Activated T-helper 1 cell treated with anti-CD3 and anti-CD28 coated beads, Interleukin-12 subunit alpha, Interleukin-12 subunit beta, Interleukin-2, Interleukin-4 antibody, amounts not matched to agents 30 ng/mL and 10 ng/mL and 1 ng/mL, durations not matched to agents 14 hours and 24 hours and 36 hours (primary cell): ENCODE measurements around the gene CSDE1. TPM values are rescaled to one million over a fixed set of nuclear protein-coding genes. Genes with fewer than 3 reads are reported as not detected.

ENCODE experiments used
- DNase-seq: peaks from one replicate; pipeline ENCODE4 v3.0.0; 2021; ENCODE audit warnings: low spot score
- H3K27ac Mint-ChIP-seq: one replicate; pipeline ENCODE4 v1.8.0; 2021; ENCODE audit warnings: mild to moderate bottlenecking, mixed read lengths
- H3K27me3 Mint-ChIP-seq: one replicate; pipeline ENCODE4 v1.8.0; 2022; ENCODE audit warnings: mild to moderate bottlenecking, moderate library complexity, mixed read lengths; ENCODE audit not compliant: insufficient read depth
- H3K36me3 Mint-ChIP-seq: one replicate; pipeline ENCODE4 v1.8.0; 2021; ENCODE audit warnings: low read depth, mixed read lengths
- H3K4me1 Mint-ChIP-seq: one replicate; pipeline ENCODE4 v1.8.0; 2021; ENCODE audit warnings: low read depth, mixed read lengths
- H3K4me3 Mint-ChIP-seq: one replicate; pipeline ENCODE4 v1.8.0; 2021; ENCODE audit warnings: mild to moderate bottlenecking, moderate library complexity, mixed read lengths
- H3K9me3 Mint-ChIP-seq: one replicate; pipeline ENCODE4 v1.8.0; 2021; ENCODE audit warnings: mixed read lengths
- intact Hi-C: fragments of 100-400 bp; cut with micrococcal nuclease; formaldehyde crosslinking; loops from one replicate; pipeline ENCODE4 v1.15.1; 2024
- total RNA-seq: library from RNA; stranded (reverse); gene quantifications from 2 replicates; pipeline ENCODE4 v1.2.3, GENCODE V29; 2022

CSDE1 gene
- total RNA-seq, 1 donor from 2014 or later = 421 TPM

DNA sequence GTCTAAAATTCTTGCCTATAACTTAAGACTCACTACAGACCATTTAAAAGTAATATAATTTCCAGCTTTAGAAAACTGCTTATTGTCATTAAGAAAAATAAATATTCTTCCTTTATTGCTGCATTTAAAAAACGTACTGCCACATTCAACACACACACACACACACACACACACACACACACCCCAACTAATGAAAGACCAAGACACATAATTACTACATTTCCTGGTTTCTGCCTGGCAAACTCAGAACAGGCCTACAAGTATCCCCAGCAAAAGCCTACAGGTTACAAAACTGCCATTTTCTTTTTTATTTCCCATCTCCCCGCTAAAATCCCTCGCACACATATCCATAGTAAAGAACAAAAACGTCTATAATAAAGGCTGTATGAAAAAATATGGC lies 89.4 kb downstream of the CSDE1 start:
- H3K4me3 Mint-ChIP-seq = no peak overlapping the region
- no peak overlapping the region for H3K27ac Mint-ChIP-seq
- no peak for DNase-seq
- intact Hi-C loops = no loop called here
- H3K4me1 Mint-ChIP-seq = peaks cover 8% of the 10 kb centered on the region
- peaks cover 33% of the 10 kb centered on the region for H3K27me3 Mint-ChIP-seq
- H3K9me3 Mint-ChIP-seq = no peaks in the 10 kb centered on the region
- H3K36me3 Mint-ChIP-seq = no peaks in the 10 kb centered on the region

DNA sequence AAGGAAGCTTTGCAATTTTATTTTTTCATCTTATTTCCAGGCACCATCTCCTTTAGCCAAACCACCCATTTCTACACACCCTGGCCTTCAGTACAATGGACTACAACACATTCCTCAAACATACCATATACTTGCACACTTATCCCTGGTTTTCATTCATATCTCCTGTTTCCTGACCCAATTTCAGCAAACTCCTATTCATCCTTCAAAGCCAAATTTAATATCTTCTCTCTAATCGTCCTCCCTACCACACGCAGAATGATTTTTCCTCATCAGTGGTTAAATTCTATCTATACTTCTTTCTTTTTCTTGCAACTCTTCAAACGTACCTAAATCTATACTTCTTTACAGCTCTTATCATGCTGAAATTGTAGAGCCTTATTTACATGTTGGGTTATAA lies 90.8 kb downstream of the CSDE1 start:
- intact Hi-C loops = no loop called here
- no peak overlapping the region for H3K4me3 Mint-ChIP-seq
- peaks cover 33% of the 10 kb centered on the region for H3K27me3 Mint-ChIP-seq
- H3K36me3 Mint-ChIP-seq = no peaks in the 10 kb centered on the region
- H3K27ac Mint-ChIP-seq = no peak overlapping the region
- no peaks in the 10 kb centered on the region for H3K9me3 Mint-ChIP-seq
- H3K4me1 Mint-ChIP-seq = peaks cover 8% of the 10 kb centered on the region
- no peak for DNase-seq

Other genes with a start within 250 kb of the CSDE1 start
- gene TRIM33, start 246.8 kb downstream of the CSDE1 start, total RNA-seq = 39.2 and 41.7 TPM in 2 replicates
- gene BCAS2, start 176.4 kb downstream of the CSDE1 start, total RNA-seq = 61.9 and 63.0 TPM in 2 replicates
- gene DENND2C, start 87.9 kb downstream of the CSDE1 start, total RNA-seq = 0.16 and 0.24 TPM in 2 replicates
- gene AMPD1, start 62.4 kb downstream of the CSDE1 start, total RNA-seq = 0.56 TPM in 1 of 2 replicates, not detected in the other
- 57.5 and 62.1 TPM in 2 replicates for gene NRAS, start 41.2 kb downstream of the CSDE1 start, total RNA-seq
- 59.4 and 65.0 TPM in 2 replicates for gene SIKE1, start 22.7 kb upstream of the CSDE1 start, total RNA-seq
- not detected in 2 replicates for gene SYCP1, start 96.9 kb upstream of the CSDE1 start, total RNA-seq